OCI-LY7 (cell line): ENCODE results near the gene ST6GAL1. TPM values are rescaled to one million over a fixed set of nuclear protein-coding genes. Genes with fewer than 3 reads are reported as not detected.
A peak's percentile ranks its signal among the peaks of the same experiment; 100 is the strongest.

Experiments
- BruUV-seq: library from RNA; stranded (reverse); fragments of 400-500 nt; replicated peaks from 2 replicates; lab custom pipeline; 2021; lab: Mats Ljungman, UMichigan
- CTCF ChIA-PET: fragments of 300-600 bp; sonication (Branson Sonifier 250); formaldehyde crosslinking; loops from one replicate; lab custom pipeline; 2022; ENCODE audit warnings: antibody characterized with exemption; ENCODE audit not compliant: unreplicated experiment; lab: Charles Lee
- POLR2A ChIA-PET: fragments of 300-600 bp; sonication (Branson Sonifier 250); formaldehyde crosslinking; loops from one replicate; lab custom pipeline; 2022; ENCODE audit warnings: antibody characterized with exemption; lab: Charles Lee
- DNase-seq: peaks from one replicate; pipeline ENCODE4 v3.0.0-alpha.2; 2015; ENCODE audit warnings: low spot score
- H2AFZ ChIP-seq: fragments of 200-600 bp; sonication (generic), shearing (Covaris generic); 2 replicates; pipeline ENCODE4 v1.6.1; 2014; ENCODE audit warnings: mild to moderate bottlenecking, antibody characterized with exemption, low read length, moderate library complexity
- H3K27ac ChIP-seq: fragments of 200-600 bp; sonication (generic); 2 replicates; pipeline ENCODE4 v1.5.1; 2014; ENCODE audit warnings: mixed run types, low read depth, mild to moderate bottlenecking, moderate library complexity, low read length, inconsistent platforms; ENCODE audit not compliant: poor library complexity, severe bottlenecking
- H3K36me3 ChIP-seq: fragments of 200-600 bp; sonication (generic); 2 replicates; pipeline ENCODE4 v1.6.1; 2014; ENCODE audit warnings: mild to moderate bottlenecking, antibody characterized with exemption, low read length, moderate library complexity, mixed read lengths; ENCODE audit not compliant: insufficient read depth
- H3K4me1 ChIP-seq: fragments of 200-600 bp; sonication (generic); 2 replicates; pipeline ENCODE4 v1.5.1; 2014; ENCODE audit warnings: mild to moderate bottlenecking, low read length; ENCODE audit not compliant: insufficient read depth, poor library complexity, severe bottlenecking
- H3K4me2 ChIP-seq: fragments of 200-600 bp; sonication (generic); 2 replicates; pipeline ENCODE4 v1.6.1; 2014; ENCODE audit warnings: mild to moderate bottlenecking, low read length
- H3K4me3 ChIP-seq: fragments of 200-600 bp; sonication (generic); 2 replicates; pipeline ENCODE4 v1.5.1; 2014; ENCODE audit warnings: mild to moderate bottlenecking, low read depth, low read length; ENCODE audit not compliant: poor library complexity, severe bottlenecking
- H3K79me2 ChIP-seq: fragments of 200-600 bp; sonication (generic); 2 replicates; pipeline ENCODE4 v1.6.1; 2016; ENCODE audit warnings: low read depth, mild to moderate bottlenecking, low read length, moderate library complexity, mixed read lengths; ENCODE audit not compliant: insufficient read depth
- H3K9me2 ChIP-seq: fragments of 200-600 bp; sonication (generic); 2 replicates; pipeline ENCODE4 v1.6.1; 2016; ENCODE audit warnings: mild to moderate bottlenecking, low read length, mixed read lengths; ENCODE audit not compliant: insufficient read depth
- H3K9me3 ChIP-seq: fragments of 200-600 bp; sonication (generic); 2 replicates; pipeline ENCODE4 v1.6.1; 2014; ENCODE audit warnings: mild to moderate bottlenecking, mixed run types, low read length, mixed read lengths
- H4K20me1 ChIP-seq: fragments of 200-600 bp; sonication (generic); 2 replicates; pipeline ENCODE4 v1.6.1; 2014; ENCODE audit warnings: mild to moderate bottlenecking, antibody characterized with exemption, low read length, moderate library complexity, mixed read lengths; ENCODE audit not compliant: insufficient read depth
- EZH2phosphoT487 ChIP-seq: fragments of 200-600 bp; sonication (generic); IDR thresholded peaks from 2 replicates; pipeline ENCODE4 v1.6.1; 2018; ENCODE audit warnings: low read depth, borderline replicate concordance, mild to moderate bottlenecking, mixed run types, antibody characterized with exemption, low read length, moderate library complexity, mixed read lengths
- intact Hi-C: fragments of 100-400 bp; cut with micrococcal nuclease; formaldehyde crosslinking; loops from one replicate; pipeline ENCODE4 v1.10.0; 2022; ENCODE audit not compliant: unreplicated experiment
- total RNA-seq, 2 experiments: library from RNA; depleted of rRNA in 1 of 2; stranded (reverse); fragments of >200 nt in 1 of 2; shearing (Covaris generic) in 1 of 2; gene quantifications; 2 replicates each; pipeline ENCODE4 v1.2.3, GENCODE V29; 2014 to 2022
- TF ChIP-seq, protein P1 (sequence below): fragments of 200-600 bp; sonication (generic); conservative IDR thresholded peaks from 2 replicates; pipeline ENCODE4 v1.5.1; 2014; ENCODE audit warnings: mild to moderate bottlenecking, antibody characterized with exemption, low read length, moderate library complexity, mixed read lengths

Gene ST6GAL1
- total RNA-seq, 2 experiments from 2014 or later: 192 to 375 TPM

DNA sequence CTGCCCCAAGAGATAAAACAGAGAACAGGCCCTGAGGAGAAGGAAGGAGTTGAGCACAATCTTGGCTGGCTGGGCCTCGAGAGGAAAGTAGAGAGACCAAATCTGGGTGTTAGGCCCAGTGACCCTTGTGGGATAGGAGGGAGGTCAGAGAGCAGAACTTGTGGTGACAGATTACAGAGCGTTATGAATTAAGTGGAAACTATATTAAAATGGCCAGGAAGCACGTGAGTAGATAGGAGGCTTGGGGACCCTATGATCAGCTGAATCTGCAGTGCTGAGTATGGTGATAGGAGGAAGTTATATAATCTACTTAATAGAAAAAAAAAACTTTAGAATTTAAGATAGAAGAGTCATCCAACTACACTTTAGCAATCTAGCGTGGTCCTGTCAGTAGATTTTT is 30.0 kb downstream of the ST6GAL1 start:
- Histone ChIP-seq H3K9me3 (no peaks in the 10 kb centered on the region), H4K20me1 (no peaks in the 10 kb centered on the region; the same call in 1 of the 2 replicates), H3K4me2 (peak overlapping the region; percentile 64), H3K36me3 (peaks cover 45% of the 10 kb centered on the region), H3K4me3 (no peak overlapping the region), H3K4me1 (peaks cover 35% of the 10 kb centered on the region), H2AFZ (no peak overlapping the region), H3K79me2 (peaks cover 64% of the 10 kb centered on the region), H3K27ac (peak overlapping the region; percentile 51), H3K9me2 (no peaks in the 10 kb centered on the region)
- intact Hi-C loops: no loop called here
- ChIA-PET POLR2A (interaction anchor here (0.7 to 4.7 kb wide), 8 partner anchors 10 to 214 kb away, joined by 3 to 23 read pairs (median 4); no protein-coding TSS in a partner anchor), CTCF (interaction anchor here (1.0 kb wide), 1 partner anchor 12 kb away, joined by 3 read pairs; no protein-coding TSS in a partner anchor)
- DNase-seq: no peak
- TF ChIP-seq, protein P1, sequence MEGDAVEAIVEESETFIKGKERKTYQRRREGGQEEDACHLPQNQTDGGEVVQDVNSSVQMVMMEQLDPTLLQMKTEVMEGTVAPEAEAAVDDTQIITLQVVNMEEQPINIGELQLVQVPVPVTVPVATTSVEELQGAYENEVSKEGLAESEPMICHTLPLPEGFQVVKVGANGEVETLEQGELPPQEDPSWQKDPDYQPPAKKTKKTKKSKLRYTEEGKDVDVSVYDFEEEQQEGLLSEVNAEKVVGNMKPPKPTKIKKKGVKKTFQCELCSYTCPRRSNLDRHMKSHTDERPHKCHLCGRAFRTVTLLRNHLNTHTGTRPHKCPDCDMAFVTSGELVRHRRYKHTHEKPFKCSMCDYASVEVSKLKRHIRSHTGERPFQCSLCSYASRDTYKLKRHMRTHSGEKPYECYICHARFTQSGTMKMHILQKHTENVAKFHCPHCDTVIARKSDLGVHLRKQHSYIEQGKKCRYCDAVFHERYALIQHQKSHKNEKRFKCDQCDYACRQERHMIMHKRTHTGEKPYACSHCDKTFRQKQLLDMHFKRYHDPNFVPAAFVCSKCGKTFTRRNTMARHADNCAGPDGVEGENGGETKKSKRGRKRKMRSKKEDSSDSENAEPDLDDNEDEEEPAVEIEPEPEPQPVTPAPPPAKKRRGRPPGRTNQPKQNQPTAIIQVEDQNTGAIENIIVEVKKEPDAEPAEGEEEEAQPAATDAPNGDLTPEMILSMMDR: no peak
- TF ChIP-seq EZH2phosphoT487: no peak
- no TSS peak for BruUV-seq

DNA sequence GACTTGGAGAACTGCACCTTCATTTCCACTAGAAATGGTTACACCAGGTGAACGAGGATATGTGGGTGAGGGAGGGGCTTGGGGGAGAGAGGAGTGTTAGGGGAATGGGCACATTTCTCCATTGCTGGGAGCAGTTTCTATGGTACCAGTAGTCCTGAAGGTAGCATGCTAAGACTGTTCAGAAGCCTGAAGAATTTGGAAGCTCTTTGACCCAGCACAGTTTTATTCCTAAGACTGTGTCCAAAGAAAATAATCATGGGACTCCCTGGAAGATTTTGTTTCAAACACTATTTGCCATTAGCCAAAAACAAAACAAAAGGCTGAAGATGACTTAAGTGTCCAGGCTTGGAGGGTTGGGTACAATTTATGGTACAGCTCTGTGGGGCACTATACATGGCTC is 32.1 kb downstream of the ST6GAL1 start:
- H2AFZ ChIP-seq: no peak overlapping the region
- peaks cover 53% of the 10 kb centered on the region for H3K36me3 ChIP-seq
- no peaks in the 10 kb centered on the region for H3K9me3 ChIP-seq
- intact Hi-C loops: no loop called here
- H3K4me1 ChIP-seq: peaks cover 35% of the 10 kb centered on the region
- H3K4me3 ChIP-seq: no peak overlapping the region
- no peaks in the 10 kb centered on the region; the same call in 1 of the 2 replicates for H4K20me1 ChIP-seq
- ChIA-PET CTCF (no interaction called here), POLR2A (interaction anchor here (1.8 kb wide), 1 partner anchor 12 kb away, joined by 4 read pairs; no protein-coding TSS in a partner anchor)
- H3K79me2 ChIP-seq: peaks cover 45% of the 10 kb centered on the region
- DNase-seq: no peak
- no peak overlapping the region for H3K27ac ChIP-seq
- TF ChIP-seq, protein P1: no peak
- no peak overlapping the region for H3K4me2 ChIP-seq
- no TSS peak for BruUV-seq
- H3K9me2 ChIP-seq: no peaks in the 10 kb centered on the region

DNA sequence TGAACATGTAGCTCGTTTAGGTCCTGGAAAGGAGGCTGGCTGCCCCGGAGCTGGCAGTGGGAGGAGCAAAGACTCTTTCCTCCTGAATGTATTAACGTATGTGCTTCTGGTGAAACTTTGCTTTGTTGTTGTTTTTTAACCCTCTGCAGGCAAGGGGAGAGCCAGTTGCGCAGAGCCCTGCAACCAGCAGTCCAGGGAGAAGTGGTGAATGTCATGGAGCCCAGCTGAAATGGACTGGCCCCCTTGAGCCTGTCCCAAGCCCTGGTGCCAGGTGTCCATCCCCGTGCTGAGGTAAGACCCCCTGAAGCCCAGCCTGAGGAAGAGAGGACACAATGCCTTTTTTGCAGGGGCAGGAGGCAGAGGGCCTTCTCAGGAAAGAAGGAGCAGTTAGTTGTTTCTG is 33.3 kb downstream of the ST6GAL1 start:
- BruUV-seq: no TSS peak
- POLR2A ChIA-PET: interaction anchor here (0.5 to 2.2 kb wide), 4 partner anchors 11 to 246 kb away, joined by 3 to 6 read pairs (median 5); no protein-coding TSS in a partner anchor
- CTCF ChIA-PET: no interaction called here

More for the DNA sequence above, 33.3 kb downstream of the ST6GAL1 start:
- intact Hi-C loops: no loop called here
- no peak overlapping the region for H3K27ac ChIP-seq
- no peak overlapping the region for H2AFZ ChIP-seq
- H3K36me3 ChIP-seq: peaks cover 58% of the 10 kb centered on the region
- DNase-seq: no peak
- no peak for TF ChIP-seq EZH2phosphoT487
- TF ChIP-seq, protein P1: no peak
- H3K9me2 ChIP-seq: no peaks in the 10 kb centered on the region
- no peaks in the 10 kb centered on the region for H3K9me3 ChIP-seq
- H3K4me3 ChIP-seq: no peak overlapping the region
- peaks cover 34% of the 10 kb centered on the region for H3K79me2 ChIP-seq
- peaks cover 24% of the 10 kb centered on the region for H3K4me1 ChIP-seq
- H3K4me2 ChIP-seq: no peak overlapping the region
- no peaks in the 10 kb centered on the region; the same call in 1 of the 2 replicates for H4K20me1 ChIP-seq
